Smooth muscle cell (in vitro differentiated cells): ENCODE data around the gene TNFRSF1A. TPM values are rescaled to one million over a fixed set of nuclear protein-coding genes. Genes with fewer than 3 reads are reported as not detected.

Experiments
- DNase-seq: peaks from one replicate; lab custom pipeline; 2025; ENCODE audit not compliant: unreplicated experiment; lab: John Stamatoyannopoulos, UW
- H2AFZ ChIP-seq: fragments of 200-600 bp; sonication (generic); 2 replicates; pipeline ENCODE4 v1.6.0; 2016; ENCODE audit warnings: antibody characterized with exemption, low read depth, mild to moderate bottlenecking
- H3F3A ChIP-seq: fragments of 200-600 bp; sonication (generic); 2 replicates; pipeline ENCODE4 v1.6.0; 2017; ENCODE audit warnings: antibody characterized with exemption, low read depth
- H3K27ac ChIP-seq: fragments of 200-600 bp; sonication (generic); 2 replicates; pipeline ENCODE4 v1.5.1; 2016; ENCODE audit warnings: low read depth, mild to moderate bottlenecking
- H3K27me3 ChIP-seq: fragments of 200-600 bp; sonication (generic); 2 replicates; pipeline ENCODE4 v1.6.1; 2016; ENCODE audit warnings: low read depth, mild to moderate bottlenecking
- H3K36me3 ChIP-seq: fragments of 200-600 bp; sonication (generic); 2 replicates; pipeline ENCODE4 v1.5.1; 2016; ENCODE audit warnings: low read depth
- H3K4me1 ChIP-seq: fragments of 200-600 bp; sonication (generic); 2 replicates; pipeline ENCODE4 v1.5.1; 2016; ENCODE audit warnings: low read depth
- H3K4me2 ChIP-seq: fragments of 200-600 bp; sonication (generic); 2 replicates; pipeline ENCODE4 v1.6.0; 2016; ENCODE audit warnings: mild to moderate bottlenecking
- H3K4me3 ChIP-seq: fragments of 200-600 bp; sonication (generic); 2 replicates; pipeline ENCODE4 v1.5.1; 2016; ENCODE audit warnings: mild to moderate bottlenecking
- H3K79me2 ChIP-seq: fragments of 200-600 bp; sonication (generic); 2 replicates; pipeline ENCODE4 v1.6.0; 2016; ENCODE audit warnings: low read depth, mild to moderate bottlenecking
- H3K9ac ChIP-seq: fragments of 200-600 bp; sonication (generic); 2 replicates; pipeline ENCODE4 v1.6.0; 2016; ENCODE audit warnings: low read depth
- H3K9me3 ChIP-seq: fragments of 200-600 bp; sonication (generic); replicated peaks from 2 replicates; pipeline ENCODE4 v1.5.1; 2016; ENCODE audit warnings: low read depth
- H4K20me1 ChIP-seq: fragments of 200-600 bp; sonication (generic); 2 replicates; pipeline ENCODE4 v1.6.0; 2016; ENCODE audit warnings: low read depth
- WGBS: methylation state at CpG from one replicate; pipeline ENCODE4 v1.1.7; 2016; ENCODE audit warnings: low lambda C conversion rate; 5-methylcytosine and 5-hydroxymethylcytosine counted together
- polyA plus RNA-seq: library from polyadenylated mRNA; unstranded; fragments of >200 nt; fragmentation: Nextera tagmentation; extraction: Ambion mirVana; gene quantifications from 2 replicates; pipeline ENCODE4 v1.2.1, GENCODE V29; 2016
- total RNA-seq: library from RNA; depleted of rRNA; stranded (reverse); fragments of >200 nt; gene quantifications from 2 replicates; pipeline ENCODE4 v1.2.3, GENCODE V29; 2014
- TF ChIP-seq, protein P1 (sequence below): fragments of 200-600 bp; sonication (generic); IDR thresholded peaks from 2 replicates; pipeline ENCODE4 v1.5.1; 2017; ENCODE audit warnings: borderline replicate concordance, mild to moderate bottlenecking, antibody characterized with exemption; ENCODE audit not compliant: insufficient read depth, poor library complexity, severe bottlenecking

TNFRSF1A gene
- total and polyA plus RNA-seq, 2 experiments from 2014 or later = 110 to 144 TPM

DNA sequence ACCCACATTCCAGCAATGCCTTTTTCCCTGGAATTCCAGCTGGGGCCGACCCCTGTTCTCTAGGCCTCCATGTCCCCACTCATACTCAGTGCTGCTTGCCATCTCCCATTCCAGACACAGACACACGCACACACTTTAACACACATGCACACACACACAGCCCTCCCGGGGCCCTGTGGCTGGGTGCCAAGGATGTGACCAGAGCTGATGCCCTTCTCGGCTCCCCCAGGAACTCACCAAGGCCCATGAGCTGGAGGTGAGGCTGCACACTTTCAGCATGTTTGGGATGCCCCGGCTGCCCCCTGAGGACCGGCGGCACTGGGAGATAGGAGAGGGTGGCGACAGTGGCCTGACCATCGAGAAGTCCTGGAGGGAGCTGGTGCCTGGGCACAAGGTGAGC lies 27.1 kb downstream of the TNFRSF1A start:
- Histone ChIP-seq H3F3A (no peaks in the 10 kb centered on the region), H3K79me2 (no peaks in the 10 kb centered on the region), H2AFZ (no peak overlapping the region), H3K9me3 (no peaks in the 10 kb centered on the region), H3K27me3 (peaks cover 12% of the 10 kb centered on the region), H3K4me3 (no peak overlapping the region), H3K36me3 (no peaks in the 10 kb centered on the region), H3K4me1 (peaks cover 4% of the 10 kb centered on the region), H4K20me1 (no peaks in the 10 kb centered on the region), H3K9ac (no peak overlapping the region), H3K4me2 (no peak overlapping the region), H3K27ac (no peak overlapping the region)
- WGBS = 95% methylated on average over 9 of the region's 9 CpGs
- TF ChIP-seq, protein P1, sequence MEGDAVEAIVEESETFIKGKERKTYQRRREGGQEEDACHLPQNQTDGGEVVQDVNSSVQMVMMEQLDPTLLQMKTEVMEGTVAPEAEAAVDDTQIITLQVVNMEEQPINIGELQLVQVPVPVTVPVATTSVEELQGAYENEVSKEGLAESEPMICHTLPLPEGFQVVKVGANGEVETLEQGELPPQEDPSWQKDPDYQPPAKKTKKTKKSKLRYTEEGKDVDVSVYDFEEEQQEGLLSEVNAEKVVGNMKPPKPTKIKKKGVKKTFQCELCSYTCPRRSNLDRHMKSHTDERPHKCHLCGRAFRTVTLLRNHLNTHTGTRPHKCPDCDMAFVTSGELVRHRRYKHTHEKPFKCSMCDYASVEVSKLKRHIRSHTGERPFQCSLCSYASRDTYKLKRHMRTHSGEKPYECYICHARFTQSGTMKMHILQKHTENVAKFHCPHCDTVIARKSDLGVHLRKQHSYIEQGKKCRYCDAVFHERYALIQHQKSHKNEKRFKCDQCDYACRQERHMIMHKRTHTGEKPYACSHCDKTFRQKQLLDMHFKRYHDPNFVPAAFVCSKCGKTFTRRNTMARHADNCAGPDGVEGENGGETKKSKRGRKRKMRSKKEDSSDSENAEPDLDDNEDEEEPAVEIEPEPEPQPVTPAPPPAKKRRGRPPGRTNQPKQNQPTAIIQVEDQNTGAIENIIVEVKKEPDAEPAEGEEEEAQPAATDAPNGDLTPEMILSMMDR = no peak
- no peak for DNase-seq

DNA sequence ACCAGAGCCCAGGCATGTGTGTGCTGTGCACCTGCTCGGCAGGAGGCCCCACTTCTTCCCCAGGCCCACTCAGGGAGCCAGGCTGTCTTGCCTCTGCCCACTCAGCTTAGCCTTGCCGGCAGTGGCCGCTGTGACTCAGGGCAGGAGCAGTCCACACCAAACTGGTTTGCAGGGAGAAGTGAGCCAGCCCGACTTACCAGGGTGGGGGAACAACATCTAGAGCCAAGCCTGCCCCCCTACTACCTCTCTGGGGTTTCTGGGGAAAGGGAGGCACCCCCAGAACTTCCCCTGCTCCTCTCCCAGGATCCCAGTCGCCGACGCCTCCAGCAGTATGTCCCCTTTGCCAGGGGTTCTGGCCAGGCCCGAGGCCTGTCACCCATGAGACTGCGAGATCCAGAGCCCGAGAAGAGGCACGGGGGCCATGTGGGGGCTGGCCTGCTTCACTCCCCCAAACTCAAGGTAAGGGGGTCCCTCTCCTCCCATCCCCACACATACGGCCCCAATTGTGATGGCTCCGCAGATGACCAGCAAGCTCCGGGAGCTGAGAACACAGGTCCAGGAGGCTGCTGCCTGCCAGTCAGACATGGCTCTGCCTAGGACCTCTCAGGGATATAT lies 28.4 kb downstream of the TNFRSF1A start:
- no peaks in the 10 kb centered on the region for H3K36me3 ChIP-seq
- no peak for DNase-seq
- H3K9ac ChIP-seq = no peak overlapping the region
- H3K4me1 ChIP-seq = peaks cover 4% of the 10 kb centered on the region
- 85% methylated on average over 14 of the region's 14 CpGs for WGBS
- no peak overlapping the region for H2AFZ ChIP-seq
- H3K4me3 ChIP-seq = no peak overlapping the region
- TF ChIP-seq, protein P1 = no peak
- H4K20me1 ChIP-seq = no peaks in the 10 kb centered on the region
- H3K27me3 ChIP-seq = peaks cover 12% of the 10 kb centered on the region
- H3K79me2 ChIP-seq = no peaks in the 10 kb centered on the region
- no peak overlapping the region for H3K4me2 ChIP-seq
- H3F3A ChIP-seq = no peaks in the 10 kb centered on the region
- H3K27ac ChIP-seq = peak overlapping the region; percentile 80
- H3K9me3 ChIP-seq = no peaks in the 10 kb centered on the region

DNA sequence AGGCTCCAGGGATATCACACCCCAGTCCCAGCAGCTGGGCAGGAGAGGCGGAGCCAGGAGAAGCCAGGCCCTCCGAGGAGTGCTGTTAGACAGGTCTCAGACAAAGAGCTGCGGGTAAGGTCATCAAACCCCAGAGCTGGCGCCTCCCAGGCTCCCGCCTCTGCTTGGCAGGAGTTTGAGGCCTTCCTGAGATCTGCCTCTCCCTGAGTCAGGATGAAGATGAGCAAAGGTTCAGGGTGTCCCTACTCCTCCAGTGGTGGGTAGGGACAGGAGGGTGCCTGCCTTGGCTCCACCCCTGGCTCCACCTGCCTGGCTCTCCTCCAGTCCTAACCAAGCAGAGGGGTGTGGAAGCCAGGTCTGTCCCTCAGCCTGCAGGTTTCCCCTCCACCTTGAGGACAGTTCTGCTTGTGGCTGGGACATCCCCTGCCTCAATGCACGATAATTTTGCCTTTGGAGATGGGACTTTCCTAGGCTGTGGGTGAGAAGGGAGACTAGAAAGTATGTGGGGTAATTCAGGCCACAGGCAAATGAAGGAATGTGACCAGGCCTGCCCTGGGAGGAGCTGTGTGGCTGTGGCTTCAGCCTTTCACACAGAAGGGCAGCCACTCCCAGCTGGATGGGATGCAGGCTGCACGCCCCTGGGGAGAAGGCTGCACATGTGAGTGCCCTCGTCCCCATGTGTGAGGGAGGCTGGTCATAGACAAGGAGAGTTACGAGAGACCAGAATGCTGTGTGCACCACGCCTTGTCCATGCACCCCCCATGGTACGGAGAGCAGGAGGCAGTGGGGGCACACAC lies 29.1 kb downstream of the TNFRSF1A start:
- H3K9me3 ChIP-seq = no peaks in the 10 kb centered on the region
- H3K79me2 ChIP-seq = no peaks in the 10 kb centered on the region
- peaks cover 12% of the 10 kb centered on the region for H3K27me3 ChIP-seq
- H3K4me2 ChIP-seq = no peak overlapping the region
- H3K9ac ChIP-seq = peak overlapping the region; percentile 22
- WGBS = 58% methylated on average over 11 of the region's 11 CpGs
- DNase-seq = no peak
- H4K20me1 ChIP-seq = no peaks in the 10 kb centered on the region
- H3K4me1 ChIP-seq = peaks cover 4% of the 10 kb centered on the region
- no peaks in the 10 kb centered on the region for H3F3A ChIP-seq
- H3K4me3 ChIP-seq = no peak overlapping the region
- peak overlapping the region; percentile 80 for H3K27ac ChIP-seq
- H2AFZ ChIP-seq = no peak overlapping the region
- TF ChIP-seq, protein P1 = no peak
- H3K36me3 ChIP-seq = no peaks in the 10 kb centered on the region
